ENCODE measurements around the gene RSPH3. TPM values are rescaled to one million over a fixed set of nuclear protein-coding genes. Genes with fewer than 3 reads are reported as not detected.
"Not testable (repeated sequence)": the region's sequence is repeated elsewhere in the genome, so short reads cannot be mapped to it uniquely, and the experiment has no call there.

Gene RSPH3
- total RNA-seq, 1 experiment from 2014 or later, result 2.6 TPM

DNA sequence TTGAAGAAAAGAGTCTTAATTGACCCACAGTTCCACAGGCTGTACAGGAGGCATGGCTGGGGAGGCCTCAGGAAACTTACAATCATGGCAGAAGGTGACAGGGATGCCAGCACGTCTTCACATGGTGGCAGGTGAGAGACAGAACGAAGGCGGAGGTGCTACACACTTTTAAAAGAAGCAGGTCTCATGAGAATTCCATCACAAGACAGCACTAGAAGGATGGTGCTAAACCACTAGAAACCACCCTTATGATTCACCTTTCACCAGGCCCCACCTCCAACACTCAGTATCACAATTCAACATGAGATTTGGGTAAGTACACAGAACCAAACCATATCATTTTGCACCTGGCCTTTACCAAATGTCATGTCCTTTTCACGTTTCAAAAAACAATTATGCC lies 23.9 kb upstream of the RSPH3 start:
- DNase-seq (ENCODE audit: low spot score), result no peak

DNA sequence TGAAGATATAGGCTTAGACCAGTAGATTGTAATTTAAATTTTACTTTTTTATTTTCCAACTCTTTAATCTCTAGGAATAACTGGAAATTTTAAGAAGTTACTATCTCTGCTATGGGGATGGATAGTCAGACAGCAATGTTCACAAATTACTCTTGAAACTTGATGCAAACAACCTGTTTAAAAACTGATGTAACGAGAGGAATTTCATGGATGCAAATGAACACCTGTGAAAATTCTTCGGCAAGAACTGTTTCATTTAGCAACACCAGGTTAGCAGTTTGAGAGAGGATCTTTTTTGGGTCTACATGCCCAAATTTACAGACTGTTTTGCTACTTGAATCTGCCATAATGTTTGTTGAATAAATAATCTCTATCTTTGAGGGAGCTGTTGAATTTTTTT lies 20.0 kb upstream of the RSPH3 start:
- no peak for DNase-seq (ENCODE audit: low spot score)

DNA sequence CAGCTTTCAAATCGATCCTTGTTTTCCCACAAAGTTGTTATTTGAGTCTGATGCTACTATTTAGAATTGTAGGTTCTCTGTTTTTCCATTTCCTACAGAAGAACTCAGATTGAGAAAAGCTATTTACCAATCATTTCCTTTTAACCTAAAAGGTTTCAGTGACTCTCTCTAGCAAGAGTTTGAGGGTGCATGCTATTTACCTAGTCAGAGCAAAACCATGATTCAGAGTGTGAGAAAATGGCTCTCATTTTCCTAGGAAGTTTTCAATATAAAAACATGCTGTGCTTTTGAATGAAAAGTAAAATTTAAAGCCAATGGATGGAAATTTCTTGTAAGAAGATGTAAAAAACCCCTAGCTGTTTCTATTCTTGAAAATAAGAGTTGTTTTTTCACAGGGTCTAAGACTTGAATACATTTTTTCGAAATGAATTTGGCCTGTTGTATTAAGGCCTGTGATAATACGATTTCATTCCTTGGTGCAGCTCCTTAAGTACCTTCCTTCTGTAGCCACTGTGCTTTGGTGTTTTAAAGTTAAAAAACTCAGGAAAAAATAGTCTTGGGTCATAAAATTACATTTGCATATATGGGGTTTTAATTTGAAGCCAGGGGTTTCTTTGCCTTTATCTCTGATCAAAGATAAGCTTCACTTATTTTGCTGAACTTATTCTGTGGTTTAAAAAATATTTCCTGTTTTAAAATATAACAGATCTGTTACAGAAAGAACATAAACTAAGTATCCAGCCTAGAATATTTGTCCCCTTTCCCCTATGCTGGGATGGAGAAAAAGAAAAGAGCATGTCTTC lies 18.0 kb upstream of the RSPH3 start:
- no peak for DNase-seq (ENCODE audit: low spot score)

DNA sequence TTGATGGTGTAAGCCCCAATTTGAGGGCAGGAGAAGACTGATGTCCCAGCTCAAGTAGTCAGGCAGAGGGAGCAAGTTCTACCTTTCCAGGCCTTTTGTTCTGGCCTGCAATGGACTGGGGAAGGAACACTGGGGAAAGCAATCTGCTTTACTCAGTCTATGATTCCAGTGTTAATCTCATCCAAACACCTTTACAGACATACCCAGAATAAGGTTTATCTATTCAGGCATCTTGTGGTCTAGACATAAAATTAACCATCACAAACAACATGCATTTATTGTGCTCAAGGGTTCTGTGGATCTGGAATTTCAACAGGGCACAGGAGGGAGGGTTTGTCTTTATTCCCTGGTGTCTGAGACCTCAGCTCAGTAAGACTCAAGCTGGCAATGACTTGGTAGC lies 14.4 kb upstream of the RSPH3 start:
- DNase-seq (ENCODE audit: low spot score), result no peak

DNA sequence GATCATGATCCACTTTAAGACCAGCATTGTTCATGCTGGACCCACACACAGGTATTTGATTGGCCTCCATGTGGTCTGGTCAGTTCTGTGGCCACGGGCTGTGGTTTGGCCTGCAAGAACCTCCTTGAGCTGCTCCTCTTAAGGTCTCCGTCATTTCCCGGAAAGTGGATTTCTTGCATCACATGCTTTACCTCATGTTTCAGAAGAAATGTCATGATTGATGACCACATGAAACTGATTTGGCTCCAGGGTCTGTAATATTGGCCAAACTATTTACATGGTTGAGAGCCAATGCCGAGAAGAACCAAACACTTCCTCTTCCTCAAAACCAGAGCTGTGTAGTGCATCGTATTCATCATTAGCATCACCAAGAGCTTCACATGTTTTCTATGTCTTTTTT lies 13.2 kb upstream of the RSPH3 start:
- DNase-seq (ENCODE audit: low spot score), result no peak

DNA sequence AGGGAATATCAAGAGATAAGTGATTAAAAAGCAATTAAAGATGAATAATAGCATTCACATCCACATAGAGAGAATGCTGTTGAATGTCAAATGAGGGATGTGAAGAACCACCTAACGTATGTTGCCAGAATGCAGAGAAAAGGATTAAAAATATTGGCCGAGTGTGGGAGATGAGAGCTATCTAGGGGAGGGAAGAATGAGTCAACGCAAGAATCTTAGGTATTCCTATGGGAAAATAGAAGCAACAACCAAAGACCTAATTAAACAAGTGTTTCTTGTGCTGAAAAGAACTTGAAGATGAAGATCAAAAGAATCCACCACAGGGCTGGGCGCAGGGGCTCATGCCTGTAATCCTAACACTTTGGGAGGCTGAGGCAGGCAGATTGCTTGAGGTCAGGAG lies 12.2 kb upstream of the RSPH3 start:
- no peak for DNase-seq (ENCODE audit: low spot score)

DNA sequence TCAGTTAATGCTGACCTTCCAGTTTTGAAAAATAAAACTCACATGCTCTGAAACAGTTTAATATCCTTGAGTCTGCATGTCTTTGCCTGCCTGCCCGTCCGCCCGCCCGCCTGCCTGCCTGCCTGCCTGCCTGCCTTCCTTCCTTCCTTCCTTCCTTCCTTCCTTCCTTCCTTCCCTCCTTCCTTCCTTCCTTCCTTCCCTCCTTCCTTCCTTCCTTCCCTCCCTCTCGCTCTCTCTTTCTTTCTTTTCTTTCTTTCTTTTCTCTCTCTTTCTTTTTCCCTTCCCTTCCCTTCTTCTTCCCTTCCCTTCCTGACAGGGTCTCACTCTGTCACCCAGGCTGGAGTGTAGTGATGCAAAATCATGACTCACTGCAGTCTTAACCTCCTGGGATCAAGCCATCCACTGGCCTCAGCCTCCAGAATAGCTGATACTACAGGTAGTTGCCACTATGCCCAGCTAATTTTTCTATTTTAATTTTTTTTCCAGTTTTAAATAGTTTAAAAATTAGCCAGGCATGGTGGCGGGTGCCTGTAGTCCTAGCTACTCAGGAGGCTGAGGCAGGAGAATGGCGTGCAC lies 10.1 kb upstream of the RSPH3 start:
- DNase-seq (ENCODE audit: low spot score), result not testable (repeated sequence)

DNA sequence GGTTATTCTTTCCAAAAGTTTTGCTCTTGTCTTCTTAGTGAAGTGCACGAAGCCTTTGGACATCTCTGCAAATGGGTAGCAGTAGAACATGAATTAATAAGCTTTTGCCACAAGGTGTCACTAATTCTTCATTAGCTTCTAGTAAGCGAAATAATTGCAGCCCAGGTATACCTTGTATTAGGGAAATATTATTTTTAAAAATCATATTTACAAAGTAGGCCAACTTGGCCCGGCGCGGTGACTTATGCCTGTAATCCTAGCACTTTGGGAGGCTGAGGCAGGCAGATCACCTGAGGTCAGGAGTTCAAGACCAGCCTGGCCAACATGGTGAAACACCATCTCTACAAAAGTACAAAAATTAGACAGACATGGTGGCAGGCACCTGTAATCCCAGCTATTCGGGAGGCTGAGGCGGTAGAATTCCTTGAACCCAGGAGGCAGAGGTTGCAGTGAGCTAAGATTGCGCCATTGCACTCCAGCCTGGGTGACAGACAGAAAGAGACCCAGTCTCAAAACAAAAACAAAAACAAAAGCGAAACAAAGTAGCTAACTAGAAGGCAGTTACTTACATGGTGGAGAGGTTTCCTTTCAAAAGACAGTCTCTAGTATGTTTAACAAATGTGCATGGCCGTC lies 8.8 kb upstream of the RSPH3 start:
- peak; percentile 52 for DNase-seq (ENCODE audit: low spot score)

DNA sequence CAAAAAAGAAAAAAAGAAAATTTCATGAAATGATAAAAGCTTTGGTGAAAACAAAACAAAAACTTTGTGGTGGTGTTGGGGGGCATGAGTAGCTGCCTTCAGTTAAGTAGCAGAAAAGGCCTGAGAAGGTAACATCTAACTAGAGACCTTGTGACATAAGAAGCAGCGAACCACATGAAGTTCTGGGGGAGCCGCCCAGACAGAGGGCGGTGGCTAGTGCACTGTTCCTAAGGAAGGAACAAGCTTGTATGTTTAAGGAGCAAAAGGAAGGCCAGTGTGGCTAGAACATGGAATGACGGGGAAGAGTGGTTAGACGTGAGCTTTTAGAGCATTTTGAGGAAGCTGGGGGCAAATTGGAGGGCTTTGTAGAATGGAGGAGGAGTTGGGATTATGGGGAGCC lies 7.5 kb upstream of the RSPH3 start:
- no peak for DNase-seq (ENCODE audit: low spot score)

DNA sequence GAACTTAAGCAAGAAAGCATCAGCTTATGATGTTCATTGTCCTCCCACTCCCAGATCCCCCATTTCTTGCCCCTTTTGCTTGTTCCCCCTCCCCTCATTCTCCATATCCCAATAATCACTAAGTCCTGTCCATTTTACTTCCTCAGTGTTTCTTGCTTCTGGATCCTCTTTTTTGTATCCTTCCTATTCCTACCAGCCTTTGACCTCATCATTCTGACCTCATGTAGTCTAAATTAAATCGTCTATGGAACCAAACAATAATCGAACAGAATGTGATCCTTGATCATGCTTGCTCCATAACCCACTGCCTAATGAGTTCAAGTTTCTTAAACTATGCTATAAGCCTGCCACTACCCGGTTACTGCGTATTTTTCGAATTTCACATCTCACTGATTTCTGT lies 5.4 kb upstream of the RSPH3 start:
- no peak for DNase-seq (ENCODE audit: low spot score)

DNA sequence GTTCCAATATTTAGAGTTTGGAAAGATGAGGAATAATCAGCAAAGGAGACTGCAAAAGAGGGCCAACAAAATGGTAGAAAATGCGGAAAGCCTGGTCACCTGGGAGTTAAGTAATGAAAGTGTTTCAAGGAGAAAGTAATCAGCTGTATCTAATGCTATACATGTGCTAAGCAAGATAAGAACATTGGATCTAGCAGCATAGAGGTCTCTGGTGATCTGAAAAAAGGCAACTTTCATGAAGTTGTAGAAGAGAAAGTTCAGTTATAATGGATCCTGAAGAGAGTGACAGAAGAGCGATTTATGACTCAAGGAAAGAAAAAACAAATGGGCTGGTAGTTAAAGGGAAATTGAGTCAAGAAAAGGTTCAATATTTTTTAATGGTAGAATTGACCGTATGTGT lies 4.6 kb upstream of the RSPH3 start:
- no peak for DNase-seq (ENCODE audit: low spot score)

DNA sequence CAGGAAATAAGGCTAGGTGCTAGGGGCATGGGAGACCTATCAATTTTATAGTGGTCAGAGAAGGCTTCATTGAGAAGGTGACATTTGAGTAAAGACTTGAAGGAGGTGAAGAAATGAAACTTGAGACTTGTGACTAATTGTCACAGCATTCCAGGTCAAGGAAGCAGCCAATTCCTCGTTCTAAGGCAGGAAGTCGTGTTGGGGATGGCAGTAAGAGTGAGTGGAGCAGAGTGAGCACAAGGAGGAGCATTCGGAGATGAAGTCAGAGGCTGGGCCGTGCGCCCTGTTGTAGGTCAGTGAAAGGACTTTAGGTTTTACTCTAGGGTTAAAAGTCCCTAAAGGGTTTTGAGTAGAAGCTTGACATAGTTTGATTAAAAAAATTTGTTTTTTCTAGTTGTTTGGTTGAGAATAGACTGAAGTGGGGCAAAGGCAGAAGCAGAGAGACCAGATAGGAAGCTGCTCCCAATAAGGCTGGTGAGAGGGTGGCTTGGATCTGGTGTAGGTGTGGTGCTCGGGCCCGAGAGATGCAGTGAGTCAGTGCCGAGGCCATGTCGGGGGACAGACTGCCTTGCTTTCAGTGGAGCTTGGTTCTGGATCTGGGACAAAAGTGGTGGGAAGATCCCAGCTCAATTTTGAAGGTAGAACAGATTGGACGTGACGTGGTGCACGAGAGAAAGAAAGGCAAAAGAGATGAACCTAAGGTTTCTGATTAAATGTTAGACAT lies 2.6 kb upstream of the RSPH3 start:
- DNase-seq (ENCODE audit: low spot score), result peak; percentile 33

DNA sequence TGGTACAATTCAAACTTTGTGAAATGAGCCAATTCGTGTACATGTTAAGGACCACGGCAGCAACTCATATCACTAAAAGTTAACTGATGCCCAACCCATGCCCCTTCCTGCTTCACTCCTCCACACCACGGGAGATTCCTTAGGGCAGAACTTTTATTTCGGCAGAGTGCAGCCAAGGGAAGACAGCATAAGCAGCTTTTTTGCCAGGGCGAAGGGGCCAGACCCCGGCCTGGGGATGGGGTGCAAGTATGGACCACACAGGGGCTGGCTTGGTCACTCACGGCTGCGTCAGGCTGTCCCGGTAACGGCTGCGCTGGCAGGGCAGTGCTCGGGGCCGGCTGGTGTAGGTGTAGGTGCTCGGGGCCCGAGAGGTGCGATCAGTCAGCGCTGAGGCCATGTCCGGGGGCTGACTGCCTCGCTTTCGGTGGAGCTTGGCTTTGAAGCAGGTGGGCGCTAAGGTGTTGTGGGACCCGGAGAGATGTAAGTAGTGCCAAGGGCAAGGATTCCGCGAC lies 792 bp downstream of the RSPH3 start:
- DNase-seq (ENCODE audit: low spot score), result peak; percentile 52

DNA sequence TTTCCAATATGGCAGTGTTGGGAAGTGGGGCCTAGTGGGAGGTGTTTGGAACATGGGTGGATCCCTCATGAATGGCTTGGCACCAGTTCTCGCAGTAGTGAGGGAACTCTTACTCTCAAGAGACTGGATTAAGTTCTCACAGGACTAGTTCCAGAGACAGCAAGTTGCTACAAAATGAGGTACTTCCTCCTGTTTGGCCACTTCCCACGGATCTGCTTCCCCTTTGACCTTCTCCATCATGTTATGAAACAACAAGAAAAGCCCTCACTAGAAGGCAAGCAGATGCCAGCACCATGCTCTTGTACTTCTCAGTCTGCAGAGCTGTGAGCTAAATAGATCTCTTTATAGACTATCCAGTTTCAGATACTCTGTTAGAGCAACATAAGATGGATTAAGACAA lies 3.1 kb downstream of the RSPH3 start:
- DNase-seq (ENCODE audit: low spot score), result no peak

DNA sequence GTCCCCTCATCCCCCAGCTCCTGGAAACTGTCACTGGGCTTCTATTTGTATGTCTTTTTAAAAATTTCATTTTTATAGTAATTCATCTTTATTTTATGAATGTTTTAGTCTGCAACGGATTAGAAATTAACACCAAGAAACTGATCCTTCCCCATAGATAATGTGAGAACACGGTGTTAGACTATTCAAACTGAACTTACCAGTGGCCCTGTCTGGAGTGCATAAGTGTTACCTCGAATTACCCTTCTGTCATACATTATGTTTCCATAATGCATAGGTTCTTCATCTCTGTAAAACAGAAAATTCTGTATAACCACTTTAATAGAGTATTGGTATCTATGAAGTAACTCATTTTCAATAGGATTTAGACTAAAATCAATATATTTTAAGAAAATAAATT lies 6.4 kb downstream of the RSPH3 start:
- no peak for DNase-seq (ENCODE audit: low spot score)

DNA sequence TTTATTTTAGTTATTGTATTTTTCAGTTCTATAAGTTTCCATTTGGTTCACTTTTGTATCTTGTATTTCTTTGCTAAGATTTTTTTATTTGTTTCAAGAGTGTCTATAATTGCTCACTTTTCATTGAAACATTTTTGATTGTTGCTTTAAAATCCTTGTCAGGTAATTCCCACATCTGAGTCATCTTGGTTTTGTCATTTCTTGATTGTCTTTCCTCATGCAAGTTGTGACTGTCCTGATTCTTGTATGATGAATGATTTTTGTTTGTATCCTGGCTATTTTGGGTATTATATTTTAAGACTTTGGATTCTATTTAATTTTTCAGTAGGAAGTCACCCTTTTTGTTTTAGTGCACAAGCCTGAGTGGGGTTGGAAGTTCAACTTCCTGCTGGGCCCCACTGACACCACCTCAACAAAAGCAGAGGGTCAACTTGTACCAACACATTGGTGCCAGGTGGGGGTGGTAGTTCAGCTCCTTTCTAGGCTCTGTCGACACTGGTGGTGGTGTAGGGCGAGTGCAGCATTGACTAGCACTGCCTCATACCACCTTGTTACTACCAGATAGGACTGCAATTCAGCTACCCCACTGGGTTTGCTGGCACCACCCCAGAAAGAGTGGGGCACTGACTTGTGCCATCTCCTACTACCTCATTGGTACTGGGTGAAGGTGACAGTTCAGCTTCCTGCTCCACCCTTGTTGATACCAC lies 8.8 kb downstream of the RSPH3 start:
- DNase-seq (ENCODE audit: low spot score), result no peak

DNA sequence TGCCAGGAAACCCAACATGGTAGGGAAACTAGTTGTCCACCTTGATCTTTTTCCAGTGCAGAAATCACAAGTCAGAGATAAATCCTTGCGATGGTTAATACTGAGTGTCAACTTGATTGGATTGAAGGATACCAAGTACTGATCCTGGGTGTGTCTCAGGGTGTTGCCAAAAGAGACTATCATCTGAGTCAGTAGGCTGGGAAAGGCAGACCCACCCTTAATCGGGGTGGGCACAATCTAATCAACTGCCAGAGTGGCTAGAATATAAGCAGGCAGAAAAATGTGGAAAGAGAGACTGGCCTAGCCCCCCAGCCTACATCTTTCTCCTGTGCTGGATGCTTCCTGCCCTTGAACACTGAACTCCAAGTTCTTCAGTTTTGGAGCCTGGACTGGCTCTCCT lies 10.3 kb downstream of the RSPH3 start:
- not testable (repeated sequence) for DNase-seq (ENCODE audit: low spot score)

DNA sequence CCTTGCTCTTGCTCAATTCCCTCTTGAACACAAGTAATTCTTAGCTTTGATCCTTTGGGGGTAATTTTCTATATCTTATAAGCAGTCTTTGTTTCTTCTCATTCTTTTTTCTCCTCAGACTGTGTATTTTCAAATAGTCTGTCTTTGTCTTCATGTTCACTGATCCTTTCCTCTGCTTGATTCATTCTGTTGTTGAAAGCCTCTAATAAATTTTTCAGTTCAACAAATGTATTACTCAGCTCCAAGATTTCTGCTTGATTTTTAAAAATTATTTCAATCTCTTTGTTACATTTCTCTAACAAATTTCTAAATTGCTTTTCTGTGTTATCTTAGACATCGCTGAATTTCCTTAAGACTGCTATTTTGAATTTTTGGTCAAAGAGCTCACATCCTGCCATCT lies 11.5 kb downstream of the RSPH3 start:
- no peak for DNase-seq (ENCODE audit: low spot score)

DNA sequence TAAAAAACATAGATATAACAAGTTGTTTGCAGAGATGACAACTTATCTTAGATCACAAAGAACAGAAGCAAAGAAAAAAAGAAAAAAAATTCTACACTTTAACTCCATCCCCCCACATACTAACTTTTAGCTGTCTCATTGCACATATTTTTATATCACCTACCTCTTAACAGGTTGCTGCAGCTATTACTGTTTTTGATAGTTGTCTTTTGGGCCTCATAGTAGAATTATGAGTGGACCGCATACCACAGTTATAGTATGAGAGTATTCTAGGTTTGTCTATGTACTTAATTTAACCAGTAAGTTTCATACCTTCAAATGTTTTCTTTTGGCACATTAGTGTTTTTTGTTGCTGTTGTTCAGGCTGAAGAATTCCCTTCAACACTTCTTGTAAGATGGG lies 12.3 kb downstream of the RSPH3 start:
- no peak for DNase-seq (ENCODE audit: low spot score)

DNA sequence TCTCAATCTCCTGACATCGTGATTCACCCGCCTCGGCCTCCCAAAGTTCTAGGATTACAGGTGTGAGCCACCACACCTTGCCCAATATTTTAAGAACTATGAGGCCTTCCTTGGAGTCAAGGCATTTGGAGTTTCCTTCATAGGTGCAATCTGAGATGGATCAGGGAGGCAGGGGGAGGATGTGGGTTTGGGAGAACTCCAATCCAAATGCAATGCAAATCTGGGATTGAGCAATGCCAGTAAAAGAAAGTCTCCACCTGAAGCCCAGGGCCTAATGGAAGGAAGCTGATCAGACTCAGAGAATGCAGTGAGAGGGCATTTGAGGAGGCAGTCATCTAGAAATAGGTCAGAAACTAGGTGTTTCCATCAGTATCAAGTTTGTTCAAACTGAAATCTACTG lies 21.2 kb downstream of the RSPH3 start:
- DNase-seq (ENCODE audit: low spot score), result no peak

DNA sequence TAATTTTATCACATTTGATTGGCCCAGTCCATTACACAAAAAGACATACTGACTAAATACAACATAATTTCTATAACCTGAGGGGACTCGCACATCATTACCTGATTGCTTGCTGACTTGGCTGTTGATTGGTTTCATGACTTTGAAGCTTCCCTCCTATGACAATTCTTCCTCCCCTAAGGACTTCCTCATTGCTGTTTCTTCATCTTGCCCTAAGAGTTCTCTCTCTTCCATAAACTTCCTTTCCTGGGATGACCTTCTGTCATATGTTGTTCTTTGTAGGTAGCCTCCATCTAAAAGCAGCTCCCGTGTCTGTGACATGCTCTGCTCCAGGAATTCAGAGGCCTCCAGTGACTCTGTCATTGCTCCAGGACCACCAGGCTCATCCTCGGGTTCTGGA lies 22.6 kb downstream of the RSPH3 start:
- DNase-seq (ENCODE audit: low spot score), result no peak
